Stimulated activated CD8-positive, alpha-beta memory T cell treated with anti-CD3 and anti-CD28 coated beads, Interleukin-15, amount 100 ng/mL, for 24 hours (primary cell): ENCODE measurements around the gene CDH5.

ENCODE experiments used
- DNase-seq: peaks from one replicate; pipeline ENCODE4 v3.0.0-alpha.2; 2020; ENCODE audit warnings: low read depth

Gene CDH5

GRCh38 chr16:66418165-66418962, 51.9 kb downstream of the CDH5 start:
- no peak for DNase-seq

GRCh38 chr16:66419527-66419926, 53.0 kb downstream of the CDH5 start:
- no peak for DNase-seq

GRCh38 chr16:66420396-66420795, 53.9 kb downstream of the CDH5 start:
- DNase-seq: no peak

GRCh38 chr16:66421891-66422290, 55.4 kb downstream of the CDH5 start:
- no peak for DNase-seq

- no peak for DNase-seq
Measured at GRCh38 chr16:66422366-66422765, 55.9 kb downstream of the CDH5 start.

GRCh38 chr16:66423177-66423576, 56.7 kb downstream of the CDH5 start:
- no peak for DNase-seq

- no peak for DNase-seq
Measured at GRCh38 chr16:66425651-66426050, 59.2 kb downstream of the CDH5 start.

GRCh38 chr16:66426112-66427035, 59.9 kb downstream of the CDH5 start:
- no peak for DNase-seq

- no peak for DNase-seq
Measured at GRCh38 chr16:66427036-66427860, 60.8 kb downstream of the CDH5 start, which contains the start of gene BEAN1. TSS of gene BEAN1 (plus strand) at chr16:66427295. CDS start at chr16:66437677, 10,382 bp downstream.

- DNase-seq: no peak
Measured at GRCh38 chr16:66427871-66428681, 61.6 kb downstream of the CDH5 start.

- no peak for DNase-seq
Measured at GRCh38 chr16:66428682-66429251, 62.3 kb downstream of the CDH5 start.

- DNase-seq: no peak
Measured at GRCh38 chr16:66429290-66429962, 62.9 kb downstream of the CDH5 start.

GRCh38 chr16:66430214-66430613, 63.7 kb downstream of the CDH5 start:
- no peak for DNase-seq

- no peak for DNase-seq
Measured at GRCh38 chr16:66431760-66432159, 65.3 kb downstream of the CDH5 start.

- no peak for DNase-seq
Measured at GRCh38 chr16:66432429-66432828, 65.9 kb downstream of the CDH5 start.

GRCh38 chr16:66434619-66435430, 68.3 kb downstream of the CDH5 start:
- DNase-seq: no peak

- no peak for DNase-seq
Measured at GRCh38 chr16:66435896-66436295, 69.4 kb downstream of the CDH5 start.

- DNase-seq: no peak
Measured at GRCh38 chr16:66437391-66437945, 71.0 kb downstream of the CDH5 start.

- DNase-seq: no peak
Measured at GRCh38 chr16:66438536-66438935, 72.0 kb downstream of the CDH5 start.
